Measurements from ENCODE around the gene FIBP. TPM values are rescaled to one million over a fixed set of nuclear protein-coding genes. Genes with fewer than 3 reads are reported as not detected.
A peak's percentile ranks its signal among the peaks of the same experiment; 100 is the strongest.

FIBP gene
- polyA plus RNA-seq, 3 donors, result 79.1 to 109 (median 101) TPM

GRCh38 chr11:65898656-65899355 is 10.5 kb upstream of the FIBP start:
- intact Hi-C loops (cut with micrococcal nuclease), result no loop called here
- H3K4me2 ChIP-seq (replicated peaks; ENCODE audit: extremely low read depth, low read length, poor library complexity, severe bottlenecking), result peak overlapping the region; percentile 96
- H3K4me1 ChIP-seq (ENCODE audit: control insufficient read depth in 1 of 2, insufficient read depth in 2 of 2, low read length in 2 of 2), result peaks cover 31 to 39% of the 10 kb centered on the region in 2 donors
- peaks cover 5% of the 10 kb centered on the region for H4K20me1 ChIP-seq (ENCODE audit: insufficient read depth, low read length)
- peaks cover 0 to 5% of the 10 kb centered on the region in 2 donors for H3K36me3 ChIP-seq (replicated peaks in 1 of 2; ENCODE audit: control insufficient read depth in 1 of 2, insufficient read depth in 2 of 2, low read length in 2 of 2)
- 16% methylated on average over 24 of the region's 28 CpGs for WGBS (ENCODE audit: insufficient coverage)
- peak overlapping the region in 1 of 2 donors; percentile 84 for H3K27ac ChIP-seq (ENCODE audit: low read depth in 1 of 2, low read length in 2 of 2)
- peak overlapping the region; percentile 60 to 92 (median 85) for H3K4me3 ChIP-seq (replicated peaks in 1 of 3; ENCODE audit: low read depth in 2 of 3, low read length in 3 of 3)
- Mint-ChIP-seq H3K9me3 (no peaks in the 10 kb centered on the region), H3K27me3 (ENCODE audit: low read depth in 3 of 3) (peaks cover 0 to 3% (median 3%) of the 10 kb centered on the region in 3 donors), H3K36me3 (peaks cover 11 to 14% of the 10 kb centered on the region in 2 donors), H3K27ac (peak overlapping the region; percentile 74 to 95 (median 81)), H3K4me1 (peaks cover 23% of the 10 kb centered on the region), H3K4me3 (peak overlapping the region; percentile 84 to 86)
- peaks cover 11% of the 10 kb centered on the region for H3K79me2 ChIP-seq (ENCODE audit: insufficient read depth, low read length)
- no peaks in the 10 kb centered on the region for H3K27me3 ChIP-seq (ENCODE audit: control insufficient read depth in 2 of 2, insufficient read depth in 2 of 2, low read length in 2 of 2)
- H3K9me3 ChIP-seq (replicated peaks in 1 of 2; ENCODE audit: control insufficient read depth in 1 of 2, insufficient read depth in 1 of 2, low read length in 2 of 2), result no peaks in the 10 kb centered on the region
- no peak for DNase-seq
- H3K9ac ChIP-seq (ENCODE audit: insufficient read depth, low read length, poor library complexity, severe bottlenecking), result peak overlapping the region; percentile 86
- no peak overlapping the region for H2AFZ ChIP-seq (ENCODE audit: insufficient read depth, low read depth, low read length, poor library complexity, severe bottlenecking)
- no peak for TF ChIP-seq CTCF (IDR thresholded peaks at IDR 0.05)

DNA sequence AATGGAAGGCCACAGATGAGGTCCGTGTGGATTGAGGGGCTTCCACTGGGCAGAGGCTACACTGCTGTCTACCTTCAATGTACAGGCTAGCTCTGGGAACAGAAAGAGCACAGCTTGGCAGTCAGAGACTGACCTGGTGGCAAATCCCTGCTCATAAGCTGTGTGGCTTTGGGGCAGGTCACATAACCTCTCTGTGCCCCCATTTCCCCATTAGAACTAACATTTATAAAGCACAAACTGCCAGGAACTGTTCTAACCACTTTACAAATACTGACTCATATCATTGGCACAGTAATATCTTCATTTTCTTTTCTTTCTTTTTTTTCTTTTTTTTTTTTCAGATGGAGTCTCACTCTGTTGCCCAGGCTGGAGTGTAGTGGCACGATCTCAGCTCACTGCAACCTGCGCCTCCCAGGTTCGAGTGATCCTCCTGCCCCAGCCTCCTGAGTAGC is 8.8 kb upstream of the FIBP start:
- Mint-ChIP-seq H3K4me3 (no peak overlapping the region), H3K9me3 (no peaks in the 10 kb centered on the region), H3K36me3 (peaks cover 16 to 19% of the 10 kb centered on the region in 2 donors), H3K4me1 (peaks cover 39% of the 10 kb centered on the region), H3K27me3 (ENCODE audit: low read depth in 3 of 3) (peaks cover 0 to under 1% (median 0%) of the 10 kb centered on the region in 3 donors), H3K27ac (no peak overlapping the region)
- no peak overlapping the region for H3K4me2 ChIP-seq (replicated peaks; ENCODE audit: extremely low read depth, low read length, poor library complexity, severe bottlenecking)
- no peak overlapping the region for H3K9ac ChIP-seq (ENCODE audit: insufficient read depth, low read length, poor library complexity, severe bottlenecking)
- DNase-seq, result no peak
- H3K36me3 ChIP-seq (replicated peaks in 1 of 2; ENCODE audit: control insufficient read depth in 1 of 2, insufficient read depth in 2 of 2, low read length in 2 of 2), result peaks cover 0 to 5% of the 10 kb centered on the region in 2 donors
- peaks cover 48 to 56% of the 10 kb centered on the region in 2 donors for H3K4me1 ChIP-seq (ENCODE audit: control insufficient read depth in 1 of 2, insufficient read depth in 2 of 2, low read length in 2 of 2)
- WGBS (ENCODE audit: insufficient coverage), result 92% methylated on average over 1 of the region's 4 CpGs
- peaks cover 25% of the 10 kb centered on the region for H3K79me2 ChIP-seq (ENCODE audit: insufficient read depth, low read length)
- no peaks in the 10 kb centered on the region for H3K27me3 ChIP-seq (ENCODE audit: control insufficient read depth in 2 of 2, insufficient read depth in 2 of 2, low read length in 2 of 2)
- H3K9me3 ChIP-seq (replicated peaks in 1 of 2; ENCODE audit: control insufficient read depth in 1 of 2, insufficient read depth in 1 of 2, low read length in 2 of 2), result no peaks in the 10 kb centered on the region
- no peak overlapping the region for H3K27ac ChIP-seq (ENCODE audit: low read depth in 1 of 2, low read length in 2 of 2)
- intact Hi-C loops (cut with micrococcal nuclease), result no loop called here
- no peak overlapping the region for H2AFZ ChIP-seq (ENCODE audit: insufficient read depth, low read depth, low read length, poor library complexity, severe bottlenecking)
- no peak overlapping the region for H3K4me3 ChIP-seq (replicated peaks in 1 of 3; ENCODE audit: low read depth in 2 of 3, low read length in 3 of 3)
- TF ChIP-seq CTCF (IDR thresholded peaks at IDR 0.05), result no peak
- H4K20me1 ChIP-seq (ENCODE audit: insufficient read depth, low read length), result peaks cover 12% of the 10 kb centered on the region

Measured in CD14-positive monocyte (primary cell).